HG02981 (cell line): ENCODE data around the gene USP34.

Source experiments
- ATAC-seq: cut with Tn5 transposase; IDR thresholded peaks from one replicate; pipeline ENCODE4 v1.9.1; 2021; ENCODE audit warnings: mild to moderate bottlenecking, moderate library complexity; ENCODE audit not compliant: unreplicated experiment

The USP34 gene

GRCh38 chr2:61328707-61329251, 142.1 kb downstream of the USP34 start:
- ATAC-seq, result no peak

- no peak for ATAC-seq
Measured at GRCh38 chr2:61327173-61327572, 143.7 kb downstream of the USP34 start.

GRCh38 chr2:61326423-61326822, 144.5 kb downstream of the USP34 start:
- no peak for ATAC-seq

GRCh38 chr2:61320181-61320580, 150.7 kb downstream of the USP34 start:
- no peak for ATAC-seq

- no peak for ATAC-seq
Measured at GRCh38 chr2:61318553-61318952, 152.3 kb downstream of the USP34 start.

- no peak for ATAC-seq
Measured at GRCh38 chr2:61295981-61296380, 174.9 kb downstream of the USP34 start.

GRCh38 chr2:61291851-61292575, 178.9 kb downstream of the USP34 start:
- no peak for ATAC-seq

- no peak for ATAC-seq
Measured at GRCh38 chr2:61288070-61288841, 182.6 kb downstream of the USP34 start.

- no peak for ATAC-seq
Measured at GRCh38 chr2:61287254-61287653, 183.6 kb downstream of the USP34 start.

- ATAC-seq, result no peak
Measured at GRCh38 chr2:61283443-61284160, 187.3 kb downstream of the USP34 start.

GRCh38 chr2:61282104-61282590, 188.7 kb downstream of the USP34 start:
- no peak for ATAC-seq

GRCh38 chr2:61281321-61281720, 189.6 kb downstream of the USP34 start:
- no peak for ATAC-seq

GRCh38 chr2:61277756-61278155, 193.1 kb downstream of the USP34 start:
- no peak for ATAC-seq

- ATAC-seq, result no peak
Measured at GRCh38 chr2:61275575-61276184, 195.2 kb downstream of the USP34 start.

- ATAC-seq, result no peak
Measured at GRCh38 chr2:61272421-61273070, 198.3 kb downstream of the USP34 start.

GRCh38 chr2:61268249-61268648, 202.6 kb downstream of the USP34 start:
- ATAC-seq, result no peak

- ATAC-seq, result no peak
Measured at GRCh38 chr2:61266632-61267505, 204.0 kb downstream of the USP34 start.

- no peak for ATAC-seq
Measured at GRCh38 chr2:61263830-61264229, 207.1 kb downstream of the USP34 start.

GRCh38 chr2:61262699-61263098, 208.2 kb downstream of the USP34 start:
- no peak for ATAC-seq
